ENCODE measurements around the gene PLXNB2. TPM values are rescaled to one million over a fixed set of nuclear protein-coding genes. Genes with fewer than 3 reads are reported as not detected.
"Not testable (repeated sequence)": the region's sequence is repeated elsewhere in the genome, so short reads cannot be mapped to it uniquely, and the experiment has no call there.

Gene PLXNB2
- total and polyA plus RNA-seq, 4 experiments from 2014 or later: 0.40 to 4.6 (median 2.8) TPM; not detected in 1

DNA sequence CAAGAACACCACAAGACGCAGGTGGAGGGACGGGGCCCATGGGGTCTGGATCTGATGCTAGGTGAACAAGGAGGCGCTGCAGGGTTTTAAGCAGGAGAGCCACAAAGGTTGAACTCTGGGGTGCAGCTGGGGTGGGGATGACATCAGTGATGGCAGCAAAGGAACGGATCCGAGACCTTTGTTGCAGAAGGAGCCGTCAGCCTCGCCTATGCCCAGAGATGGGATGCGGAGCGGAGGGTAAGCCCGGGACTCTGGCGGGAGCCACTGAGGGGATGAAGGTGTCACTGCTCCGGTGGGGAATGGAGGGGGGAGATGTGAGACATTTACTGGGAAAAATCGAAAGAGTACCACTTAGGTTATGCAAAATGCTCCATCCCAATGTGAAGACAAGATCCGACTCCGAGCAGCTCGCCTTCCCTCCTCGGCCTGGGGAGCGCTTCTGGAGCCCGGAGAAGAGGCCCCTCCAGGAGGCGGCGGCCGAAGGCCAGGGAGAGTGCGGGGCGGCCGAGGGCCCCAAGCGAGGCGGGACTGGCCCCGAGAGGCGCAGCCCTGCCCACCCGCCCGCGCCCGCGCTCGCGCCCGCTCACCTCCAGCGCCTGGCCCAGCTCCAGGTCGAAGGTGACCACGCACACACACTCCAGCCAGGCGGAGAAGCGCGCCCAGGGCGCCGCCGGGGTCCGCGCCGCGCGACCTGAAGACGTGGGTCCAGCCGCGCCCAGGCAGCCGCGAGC lies 18.9 kb upstream of the PLXNB2 start:
- H3K4me1 Mint-ChIP-seq: peaks cover 5 to 14% (median 9%) of the 10 kb centered on the region in 4 donors
- H3K27me3 Mint-ChIP-seq: peaks cover 0 to 4% of the 10 kb centered on the region in 2 donors
- no peak for DNase-seq
- Histone ChIP-seq H3K9me3 (ENCODE audit: control insufficient read depth in 1 of 2, low read length in 2 of 2) (no peaks in the 10 kb centered on the region), H3K27ac (ENCODE audit: low read depth, low read length) (no peak overlapping the region), H3K4me1 (ENCODE audit: insufficient read depth, low read length) (peaks cover 9% of the 10 kb centered on the region), H3K4me3 (ENCODE audit: low read length in 2 of 2) (no peak overlapping the region), H3K36me3 (ENCODE audit: insufficient read depth, low read length) (no peaks in the 10 kb centered on the region), H3K27me3 (ENCODE audit: insufficient read depth, low read length) (no peaks in the 10 kb centered on the region)
- peak overlapping the region in 4 of 7 donors; percentile 53 to 72 (median 60) for H3K27ac Mint-ChIP-seq
- no peaks in the 10 kb centered on the region for H3K36me3 Mint-ChIP-seq
- CTCF ChIA-PET (ENCODE audit: partially characterized antibody): interaction anchor here (0.8 to 4.1 kb wide), 9 partner anchors 9 to 199 kb away, joined by 3 to 21 read pairs (median 8); partner anchors contain the start of genes HDAC10 and SCO2
- peak overlapping the region; percentile 76 to 86 (median 80) for H3K4me3 Mint-ChIP-seq
- intact Hi-C loops (cut with micrococcal nuclease): loop anchor here (2.0 kb wide), 2 partner anchors 20 to 56 kb away; partner anchors contain the start of genes MAPK11 and PLXNB2
- POLR2A ChIA-PET (ENCODE audit: partially characterized antibody): interaction anchor here (0.5 to 2.4 kb wide), 7 partner anchors 11 to 295 kb away, joined by 3 to 9 read pairs (median 4); partner anchors contain the start of genes HDAC10 and TUBGCP6
- H3K9me3 Mint-ChIP-seq: no peaks in the 10 kb centered on the region

DNA sequence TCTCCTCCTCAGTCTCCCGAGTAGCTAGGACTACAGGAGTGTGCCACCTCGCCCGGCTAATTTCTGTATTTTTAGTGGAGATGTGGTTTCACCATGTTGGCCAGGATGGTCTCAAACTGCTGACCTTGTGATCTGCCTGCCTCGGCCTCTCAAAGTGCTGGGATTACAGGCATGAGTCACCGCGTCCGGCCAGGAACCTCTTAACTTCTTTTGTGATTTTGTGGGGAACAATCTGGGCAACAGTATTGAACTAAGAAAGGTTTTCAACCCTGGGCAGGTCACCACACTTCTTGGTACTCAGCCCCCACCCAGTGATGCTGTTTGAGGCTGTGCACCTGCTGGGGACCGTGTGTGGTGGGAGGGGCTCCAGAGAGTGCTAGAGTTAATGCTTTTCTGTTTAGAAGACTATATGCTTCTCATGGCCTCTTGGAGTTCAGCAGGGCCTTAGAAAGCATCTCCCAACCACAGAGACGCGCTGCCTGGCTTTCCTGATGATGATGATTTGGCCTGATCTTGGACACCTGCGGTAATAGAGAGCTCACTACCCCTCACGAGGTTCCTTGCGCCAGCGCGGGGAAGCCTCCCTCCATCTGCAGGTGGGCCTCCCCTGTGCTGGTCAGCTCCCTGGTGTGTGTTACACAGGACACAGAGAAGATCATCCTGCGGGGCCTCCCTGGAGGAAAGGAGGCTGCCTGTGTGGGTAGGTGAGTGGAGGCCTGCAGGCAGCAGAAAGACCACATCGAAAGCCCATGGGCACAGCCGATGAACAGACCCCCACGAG lies 18.2 kb upstream of the PLXNB2 start:
- no peak overlapping the region for H3K27ac ChIP-seq (ENCODE audit: low read depth, low read length)
- H3K4me3 ChIP-seq (ENCODE audit: low read length in 2 of 2): no peak overlapping the region
- H3K27me3 ChIP-seq (ENCODE audit: insufficient read depth, low read length): no peaks in the 10 kb centered on the region
- H3K4me3 Mint-ChIP-seq: peak overlapping the region; percentile 76 to 86 (median 80)
- ChIA-PET CTCF (ENCODE audit: partially characterized antibody) (interaction anchor here (0.7 to 4.1 kb wide), 11 partner anchors 8 to 295 kb away, joined by 3 to 21 read pairs (median 3); partner anchors contain the start of genes HDAC10 and SCO2), POLR2A (ENCODE audit: partially characterized antibody) (interaction anchor here (0.5 to 1.8 kb wide), 6 partner anchors 11 to 295 kb away, joined by 3 to 9 read pairs (median 4); partner anchors contain the start of gene HDAC10)
- H3K4me1 ChIP-seq (ENCODE audit: insufficient read depth, low read length): peaks cover 9% of the 10 kb centered on the region
- no peak for DNase-seq
- H3K27ac Mint-ChIP-seq: peak overlapping the region in 5 of 7 donors; percentile 22 to 72 (median 55)
- H3K9me3 ChIP-seq (ENCODE audit: control insufficient read depth in 1 of 2, low read length in 2 of 2): no peaks in the 10 kb centered on the region
- H3K27me3 Mint-ChIP-seq: no peaks in the 10 kb centered on the region
- no peaks in the 10 kb centered on the region for H3K36me3 ChIP-seq (ENCODE audit: insufficient read depth, low read length)
- no peaks in the 10 kb centered on the region for H3K36me3 Mint-ChIP-seq
- H3K9me3 Mint-ChIP-seq: no peaks in the 10 kb centered on the region
- intact Hi-C loops (cut with micrococcal nuclease): loop anchor here (2.0 kb wide), 2 partner anchors 19 to 55 kb away; partner anchors contain the start of genes MAPK11 and PLXNB2
- H3K4me1 Mint-ChIP-seq: peaks cover 5 to 14% (median 8%) of the 10 kb centered on the region in 4 donors

DNA sequence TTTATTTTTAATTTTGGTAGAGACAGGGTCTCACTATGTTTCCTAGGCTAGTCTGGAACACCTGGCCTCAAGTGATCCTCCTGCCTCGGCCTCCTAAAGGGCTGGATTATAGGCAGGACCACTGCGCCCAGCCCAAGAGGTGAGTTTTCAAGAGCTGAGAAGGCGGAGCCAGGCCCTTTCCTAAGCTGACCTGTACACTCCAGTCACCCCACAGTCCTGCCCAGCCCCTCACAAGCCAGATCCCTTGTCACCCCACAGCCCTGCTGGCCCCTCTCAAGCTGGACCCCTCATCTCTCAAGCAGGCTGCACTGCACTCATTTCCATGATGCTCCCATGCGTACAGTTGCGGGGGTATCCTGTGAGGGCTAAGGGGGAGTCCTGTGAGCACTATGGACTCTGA lies 16.5 kb upstream of the PLXNB2 start:
- peaks cover 5 to 14% (median 8%) of the 10 kb centered on the region in 4 donors for H3K4me1 Mint-ChIP-seq
- H3K9me3 ChIP-seq (ENCODE audit: control insufficient read depth in 1 of 2, low read length in 2 of 2): no peaks in the 10 kb centered on the region
- CTCF ChIA-PET (ENCODE audit: partially characterized antibody): interaction anchor here (0.7 to 2.3 kb wide), 5 partner anchors 18 to 297 kb away, joined by 3 to 10 read pairs (median 3); no protein-coding TSS in a partner anchor
- H3K4me3 Mint-ChIP-seq: no peak overlapping the region
- no peaks in the 10 kb centered on the region for H3K27me3 ChIP-seq (ENCODE audit: insufficient read depth, low read length)
- H3K4me1 ChIP-seq (ENCODE audit: insufficient read depth, low read length): peaks cover 9% of the 10 kb centered on the region
- H3K27ac Mint-ChIP-seq: no peak overlapping the region
- no peak overlapping the region for H3K4me3 ChIP-seq (ENCODE audit: low read length in 2 of 2)
- no peaks in the 10 kb centered on the region for H3K9me3 Mint-ChIP-seq
- H3K36me3 Mint-ChIP-seq: no peaks in the 10 kb centered on the region
- H3K27me3 Mint-ChIP-seq: no peaks in the 10 kb centered on the region
- POLR2A ChIA-PET (ENCODE audit: partially characterized antibody): interaction anchor here (1.1 to 1.8 kb wide), 2 partner anchors 9 to 73 kb away, joined by 3 to 9 read pairs; partner anchors contain the start of gene HDAC10
- DNase-seq: no peak
- intact Hi-C loops (cut with micrococcal nuclease): no loop called here
- H3K36me3 ChIP-seq (ENCODE audit: insufficient read depth, low read length): no peaks in the 10 kb centered on the region
- no peak overlapping the region for H3K27ac ChIP-seq (ENCODE audit: low read depth, low read length)

DNA sequence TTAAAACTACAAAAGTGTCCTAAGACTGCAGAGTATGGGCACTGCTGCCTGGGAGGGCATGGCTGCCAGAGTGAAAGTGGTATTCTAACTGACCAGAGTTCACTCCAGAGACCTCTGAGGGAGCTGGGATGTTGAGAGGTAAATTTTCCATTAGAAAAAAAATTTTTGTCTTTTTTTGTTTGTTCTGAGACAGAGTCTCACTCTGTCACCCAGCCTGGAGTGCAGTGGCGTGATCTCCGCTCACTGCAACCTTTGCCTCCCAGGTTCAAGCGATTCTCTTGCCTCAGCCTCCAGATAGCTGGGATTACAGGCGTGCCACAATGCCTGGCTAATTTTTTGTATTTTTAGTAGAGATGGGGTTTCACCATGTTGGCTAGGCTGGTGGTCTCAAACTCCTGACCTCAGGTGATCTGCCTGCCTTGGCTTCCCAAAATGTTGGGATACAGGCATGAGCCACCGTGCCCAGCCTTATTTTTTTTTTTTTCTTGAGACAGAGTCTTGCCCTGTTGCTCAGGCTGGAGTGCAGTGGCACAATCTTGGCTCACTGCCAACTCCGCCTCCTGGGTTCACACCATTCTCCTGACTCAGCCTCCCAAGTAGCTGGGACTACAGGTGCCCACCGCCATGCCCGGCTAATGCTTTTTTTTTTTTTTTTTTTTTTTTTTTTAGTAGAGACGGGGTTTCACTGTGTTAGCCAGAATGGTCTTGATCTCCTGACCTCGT lies 15.1 kb upstream of the PLXNB2 start:
- POLR2A ChIA-PET (ENCODE audit: partially characterized antibody): not testable (repeated sequence)
- CTCF ChIA-PET (ENCODE audit: partially characterized antibody): interaction anchor here (0.9 to 2.3 kb wide), 7 partner anchors 10 to 81 kb away, joined by 3 to 11 read pairs (median 4); no protein-coding TSS in a partner anchor

DNA sequence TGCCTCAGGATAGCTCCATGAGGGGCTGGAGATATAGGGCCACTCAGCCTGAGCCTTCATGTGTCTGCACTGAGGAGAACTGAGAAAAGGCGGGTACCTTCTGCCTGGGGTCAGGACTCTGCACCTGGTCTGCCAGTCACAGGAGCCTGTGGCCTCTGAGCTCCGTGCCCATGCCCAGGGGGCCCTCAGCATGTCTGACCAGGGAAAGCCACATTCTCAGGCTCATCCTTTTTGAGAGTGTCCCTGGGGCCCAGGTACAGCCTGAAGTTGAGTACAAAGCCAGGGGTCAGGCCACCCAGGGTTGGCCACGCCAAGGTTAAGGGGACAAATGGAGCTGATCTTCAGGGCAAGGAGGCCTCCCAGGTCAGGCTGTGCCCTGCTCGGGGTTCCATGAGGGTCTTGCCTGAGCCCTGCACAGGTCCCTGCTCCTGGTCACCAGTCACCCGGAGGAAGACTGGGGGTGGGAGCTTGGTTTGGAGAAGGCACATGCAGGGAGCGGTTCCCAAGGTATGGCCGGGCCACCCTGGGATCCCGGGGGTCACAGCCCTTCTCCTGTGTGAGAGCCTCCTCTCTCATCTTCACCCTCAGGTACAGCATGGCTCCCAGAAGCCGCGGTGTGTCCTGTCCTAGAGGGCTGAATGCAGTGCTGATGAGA lies 13.4 kb upstream of the PLXNB2 start:
- peak in 1 of 5 donors; percentile 3 for DNase-seq
- Mint-ChIP-seq H3K4me1 (peaks cover 0 to 7% (median under 1%) of the 10 kb centered on the region in 4 donors), H3K27me3 (no peaks in the 10 kb centered on the region), H3K27ac (no peak overlapping the region), H3K36me3 (no peaks in the 10 kb centered on the region), H3K9me3 (no peaks in the 10 kb centered on the region), H3K4me3 (peak overlapping the region in 1 of 8 donors; percentile 15)
- Histone ChIP-seq H3K27ac (ENCODE audit: low read depth, low read length) (no peak overlapping the region), H3K4me3 (ENCODE audit: low read length in 2 of 2) (no peak overlapping the region), H3K36me3 (ENCODE audit: insufficient read depth, low read length) (no peaks in the 10 kb centered on the region), H3K27me3 (ENCODE audit: insufficient read depth, low read length) (no peaks in the 10 kb centered on the region), H3K9me3 (ENCODE audit: control insufficient read depth in 1 of 2, low read length in 2 of 2) (no peaks in the 10 kb centered on the region), H3K4me1 (ENCODE audit: insufficient read depth, low read length) (no peaks in the 10 kb centered on the region)
- intact Hi-C loops (cut with micrococcal nuclease): no loop called here
- ChIA-PET CTCF (ENCODE audit: partially characterized antibody) (interaction anchor here (1.3 to 1.8 kb wide), 3 partner anchors 21 to 68 kb away, joined by 4 to 11 read pairs (median 5); no protein-coding TSS in a partner anchor), POLR2A (ENCODE audit: partially characterized antibody) (interaction anchor here (0.9 to 1.3 kb wide), 2 partner anchors 21 to 69 kb away, joined by 3 to 4 read pairs; partner anchors contain the start of gene HDAC10)

More for the DNA sequence above, 15.1 kb upstream of the PLXNB2 start:
- H3K27ac ChIP-seq (ENCODE audit: low read depth, low read length); H3K4me3 ChIP-seq (ENCODE audit: low read length in 2 of 2); H3K27me3 Mint-ChIP-seq; intact Hi-C loops (cut with micrococcal nuclease); DNase-seq; H3K27ac Mint-ChIP-seq; H3K4me1 ChIP-seq (ENCODE audit: insufficient read depth, low read length); H3K9me3 Mint-ChIP-seq; H3K36me3 ChIP-seq (ENCODE audit: insufficient read depth, low read length); H3K9me3 ChIP-seq (ENCODE audit: control insufficient read depth in 1 of 2, low read length in 2 of 2); H3K36me3 Mint-ChIP-seq; H3K27me3 ChIP-seq (ENCODE audit: insufficient read depth, low read length); H3K4me3 Mint-ChIP-seq: not testable (repeated sequence)
- peaks cover 4 to 14% (median 6%) of the 10 kb centered on the region in 4 donors for H3K4me1 Mint-ChIP-seq

GRCh38 chr22:50320116-50320515 lies 12.7 kb upstream of the PLXNB2 start:
- no peak for DNase-seq
- intact Hi-C loops (cut with micrococcal nuclease): no loop called here
- peaks cover 2 to 10% (median 4%) of the 10 kb centered on the region in 4 donors for H3K4me1 Mint-ChIP-seq
- Histone ChIP-seq H3K4me1 (ENCODE audit: insufficient read depth, low read length) (peaks cover 3% of the 10 kb centered on the region), H3K9me3 (ENCODE audit: control insufficient read depth in 1 of 2, low read length in 2 of 2) (no peaks in the 10 kb centered on the region), H3K27me3 (ENCODE audit: insufficient read depth, low read length) (no peaks in the 10 kb centered on the region), H3K36me3 (ENCODE audit: insufficient read depth, low read length) (no peaks in the 10 kb centered on the region), H3K27ac (ENCODE audit: low read depth, low read length) (no peak overlapping the region), H3K4me3 (ENCODE audit: low read length in 2 of 2) (no peak overlapping the region)
- no peaks in the 10 kb centered on the region for H3K9me3 Mint-ChIP-seq
- H3K36me3 Mint-ChIP-seq: no peaks in the 10 kb centered on the region
- H3K27ac Mint-ChIP-seq: no peak overlapping the region
- peak overlapping the region in 1 of 8 donors; percentile 15 for H3K4me3 Mint-ChIP-seq
- H3K27me3 Mint-ChIP-seq: no peaks in the 10 kb centered on the region
- CTCF ChIA-PET (ENCODE audit: partially characterized antibody): interaction anchor here (1.8 kb wide), 1 partner anchor 67 kb away, joined by 5 read pairs; no protein-coding TSS in a partner anchor
- POLR2A ChIA-PET (ENCODE audit: partially characterized antibody): no interaction called here

Measured in CD4-positive, alpha-beta memory T cell (primary cell).